Heart left ventricle (tissue), 13 donors: ENCODE results near the gene CLDND1.

ENCODE experiments used
- POLR2A ChIP-seq, 2 donors: fragments of 450-650 bp; IDR thresholded peaks; one replicate each; pipeline ENCODE4 v1.6.1; 2017; ENCODE audit warnings: antibody characterized with exemption in 2 of 2, mild to moderate bottlenecking in 2 of 2, moderate library complexity in 2 of 2
- TF ChIP-seq, protein P1 (sequence below), 12 donors: fragments of 200-600 bp; sonication (generic) in 4 of 12; IDR thresholded peaks; one replicate each; pipeline versions ENCODE4 v1.5.0 to v1.8.0; 2018 to 2022; ENCODE audit warnings: antibody characterized with exemption in 12 of 12, mild to moderate bottlenecking in 5 of 12
- donor health status: ischemic (EF 13 %, LVEDD 7.1; RV severe dilation, severe dysfunction).
- donor health status: DM: no; HTN: yes; CAD: no.
- donor health status: DM: no; HTN: no; CAD: no.
- donor health status: ischemic (EF 25% LVEDD 6.9; RV normal size, moderate dysfunction).
- donor health status: ischemic (EF 25% LVEDD 5.7; RV mildly dilated, moderate dysfunction).
- donor health status: ischemic (EF 35%, LVEDD 5.7; RV mildly dilated, moderate dysfunction).
- donor health status: nonischemic (EF 11% LVEDD 7.7; RV severe dilation, severe dysfunction).
- donor health status: DM: yes; HTN: yes; CAD: no.
- donor health status: PGD.
- donor health status: ischemic (EF 29% LVEDD 5.4; RV normal size, mild dysfunction).
- donor health status: nonischemic (EF 23%, LVEDD 6.1; RV moderate dilation, normal function).

DNA sequence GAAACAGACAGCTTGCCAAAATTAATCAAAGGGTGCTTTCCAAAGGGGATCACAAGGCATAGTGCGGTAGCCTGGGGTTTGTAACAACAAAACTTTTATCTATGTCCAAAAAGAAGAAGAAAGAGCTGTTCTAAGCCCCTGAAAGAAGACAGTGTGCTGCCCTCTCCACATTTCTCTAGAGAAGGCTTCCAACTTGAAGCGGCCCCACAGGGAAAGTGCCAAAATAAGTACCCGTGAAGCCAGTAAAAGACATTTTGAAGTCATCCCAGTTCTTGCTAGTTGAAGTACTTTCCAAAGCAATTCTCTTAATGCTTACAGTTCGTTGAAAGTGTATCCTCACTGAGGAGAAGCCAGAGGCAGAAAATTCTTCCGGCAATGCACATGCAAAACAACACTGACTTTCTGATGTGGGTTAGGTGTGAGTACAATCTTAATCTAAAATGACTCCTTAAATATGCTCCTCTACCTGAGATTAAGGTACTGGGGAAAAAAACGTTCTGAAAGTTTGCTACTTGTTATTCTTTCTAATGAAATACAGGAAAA is 30.4 kb upstream of the CLDND1 start:
- no peak for TF ChIP-seq POLR2A (IDR thresholded peaks at IDR 0.05)
- TF ChIP-seq, protein P1, sequence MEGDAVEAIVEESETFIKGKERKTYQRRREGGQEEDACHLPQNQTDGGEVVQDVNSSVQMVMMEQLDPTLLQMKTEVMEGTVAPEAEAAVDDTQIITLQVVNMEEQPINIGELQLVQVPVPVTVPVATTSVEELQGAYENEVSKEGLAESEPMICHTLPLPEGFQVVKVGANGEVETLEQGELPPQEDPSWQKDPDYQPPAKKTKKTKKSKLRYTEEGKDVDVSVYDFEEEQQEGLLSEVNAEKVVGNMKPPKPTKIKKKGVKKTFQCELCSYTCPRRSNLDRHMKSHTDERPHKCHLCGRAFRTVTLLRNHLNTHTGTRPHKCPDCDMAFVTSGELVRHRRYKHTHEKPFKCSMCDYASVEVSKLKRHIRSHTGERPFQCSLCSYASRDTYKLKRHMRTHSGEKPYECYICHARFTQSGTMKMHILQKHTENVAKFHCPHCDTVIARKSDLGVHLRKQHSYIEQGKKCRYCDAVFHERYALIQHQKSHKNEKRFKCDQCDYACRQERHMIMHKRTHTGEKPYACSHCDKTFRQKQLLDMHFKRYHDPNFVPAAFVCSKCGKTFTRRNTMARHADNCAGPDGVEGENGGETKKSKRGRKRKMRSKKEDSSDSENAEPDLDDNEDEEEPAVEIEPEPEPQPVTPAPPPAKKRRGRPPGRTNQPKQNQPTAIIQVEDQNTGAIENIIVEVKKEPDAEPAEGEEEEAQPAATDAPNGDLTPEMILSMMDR (IDR thresholded peaks at IDR 0.05), result no peak
